ENCODE results near the gene SEC31A.
"Not testable (repeated sequence)": the region's sequence is repeated elsewhere in the genome, so short reads cannot be mapped to it uniquely, and the experiment has no call there.

SEC31A gene

GRCh38 chr4:82921795-82922194, 30.8 kb upstream of the SEC31A start:
- Histone ChIP-seq H3K18ac (ENCODE audit: low read length) (no peak overlapping the region), H3K27me3 (ENCODE audit: insufficient read depth, low read length, poor library complexity) (no peaks in the 10 kb centered on the region), H3K27ac (ENCODE audit: low read depth, low read length) (no peak overlapping the region), H3K36me3 (ENCODE audit: control insufficient read depth, insufficient read depth, low read length) (no peaks in the 10 kb centered on the region), H3K4ac (ENCODE audit: low read depth, low read length) (no peak overlapping the region), H3K4me3 (ENCODE audit: low read length) (no peak overlapping the region), H4K5ac (ENCODE audit: low read length) (no peak overlapping the region), H3K9ac (ENCODE audit: low read length) (no peak overlapping the region), H3K79me1 (ENCODE audit: low read length) (no peaks in the 10 kb centered on the region), H3K23ac (ENCODE audit: low read length) (no peak overlapping the region), H4K8ac (ENCODE audit: low read depth, low read length) (no peak overlapping the region), H3K79me2 (ENCODE audit: control insufficient read depth, insufficient read depth, low read length) (no peaks in the 10 kb centered on the region), H3K56ac (ENCODE audit: low read length) (no peak overlapping the region), H2AK5ac (ENCODE audit: low read length) (no peak overlapping the region), H3K4me1 (ENCODE audit: control insufficient read depth, low read depth, low read length) (no peaks in the 10 kb centered on the region), H2BK15ac (replicated peaks; ENCODE audit: low read depth) (no peak overlapping the region), H3K4me2 (ENCODE audit: low read length) (no peak overlapping the region), H2BK120ac (ENCODE audit: low read depth, low read length) (no peak overlapping the region), H2BK5ac (ENCODE audit: low read length) (no peak overlapping the region)
- DNase-seq, result no peak

GRCh38 chr4:82919386-82919785, 28.4 kb upstream of the SEC31A start:
- Histone ChIP-seq H3K23ac (ENCODE audit: low read length) (no peak overlapping the region), H3K9ac (ENCODE audit: low read length) (no peak overlapping the region), H3K79me2 (ENCODE audit: control insufficient read depth, insufficient read depth, low read length) (no peaks in the 10 kb centered on the region), H2BK5ac (ENCODE audit: low read length) (no peak overlapping the region), H3K56ac (ENCODE audit: low read length) (no peak overlapping the region), H3K4ac (ENCODE audit: low read depth, low read length) (no peak overlapping the region), H3K4me1 (ENCODE audit: control insufficient read depth, low read depth, low read length) (no peaks in the 10 kb centered on the region), H4K5ac (ENCODE audit: low read length) (no peak overlapping the region), H3K4me2 (ENCODE audit: low read length) (no peak overlapping the region), H2BK120ac (ENCODE audit: low read depth, low read length) (no peak overlapping the region), H4K8ac (ENCODE audit: low read depth, low read length) (no peak overlapping the region), H3K18ac (ENCODE audit: low read length) (no peak overlapping the region), H3K27me3 (ENCODE audit: insufficient read depth, low read length, poor library complexity) (no peaks in the 10 kb centered on the region), H3K36me3 (ENCODE audit: control insufficient read depth, insufficient read depth, low read length) (no peaks in the 10 kb centered on the region), H3K4me3 (ENCODE audit: low read length) (no peak overlapping the region), H2AK5ac (ENCODE audit: low read length) (no peak overlapping the region), H3K27ac (ENCODE audit: low read depth, low read length) (no peak overlapping the region), H3K79me1 (ENCODE audit: low read length) (no peaks in the 10 kb centered on the region), H2BK15ac (replicated peaks; ENCODE audit: low read depth) (no peak overlapping the region)
- WGBS (ENCODE audit: extremely low coverage, insufficient coverage, low lambda C conversion rate), result no CpG with 5 or more reads among the region's 2 CpGs
- no peak for DNase-seq

GRCh38 chr4:82918091-82918490, 27.1 kb upstream of the SEC31A start:
- H3K27me3 ChIP-seq (ENCODE audit: insufficient read depth, low read length, poor library complexity), result no peaks in the 10 kb centered on the region
- no peak for DNase-seq
- no peak overlapping the region for H3K23ac ChIP-seq (ENCODE audit: low read length)
- no CpG with 5 or more reads among the region's 7 CpGs for WGBS (ENCODE audit: extremely low coverage, insufficient coverage, low lambda C conversion rate)
- H3K79me2 ChIP-seq (ENCODE audit: control insufficient read depth, insufficient read depth, low read length), result no peaks in the 10 kb centered on the region
- H4K8ac ChIP-seq (ENCODE audit: low read depth, low read length), result no peak overlapping the region
- H3K36me3 ChIP-seq (ENCODE audit: control insufficient read depth, insufficient read depth, low read length), result no peaks in the 10 kb centered on the region
- no peak overlapping the region for H3K4me2 ChIP-seq (ENCODE audit: low read length)
- H3K27ac ChIP-seq (ENCODE audit: low read depth, low read length), result no peak overlapping the region
- H2AK5ac ChIP-seq (ENCODE audit: low read length), result no peak overlapping the region
- H3K9ac ChIP-seq (ENCODE audit: low read length), result no peak overlapping the region
- H3K4ac ChIP-seq (ENCODE audit: low read depth, low read length), result no peak overlapping the region
- no peak overlapping the region for H2BK120ac ChIP-seq (ENCODE audit: low read depth, low read length)
- no peak overlapping the region for H4K5ac ChIP-seq (ENCODE audit: low read length)
- H3K4me3 ChIP-seq (ENCODE audit: low read length), result no peak overlapping the region
- no peak overlapping the region for H2BK5ac ChIP-seq (ENCODE audit: low read length)
- H3K79me1 ChIP-seq (ENCODE audit: low read length), result no peaks in the 10 kb centered on the region
- H3K18ac ChIP-seq (ENCODE audit: low read length), result no peak overlapping the region
- no peaks in the 10 kb centered on the region for H3K4me1 ChIP-seq (ENCODE audit: control insufficient read depth, low read depth, low read length)
- no peak overlapping the region for H2BK15ac ChIP-seq (replicated peaks; ENCODE audit: low read depth)
- no peak overlapping the region for H3K56ac ChIP-seq (ENCODE audit: low read length)

GRCh38 chr4:82913968-82914367, 23.0 kb upstream of the SEC31A start:
- H3K4ac ChIP-seq (ENCODE audit: low read depth, low read length); H3K9ac ChIP-seq (ENCODE audit: low read length); H2AK5ac ChIP-seq (ENCODE audit: low read length); H3K4me1 ChIP-seq (ENCODE audit: control insufficient read depth, low read depth, low read length); H3K23ac ChIP-seq (ENCODE audit: low read length); H3K79me1 ChIP-seq (ENCODE audit: low read length); H3K79me2 ChIP-seq (ENCODE audit: control insufficient read depth, insufficient read depth, low read length); H2BK120ac ChIP-seq (ENCODE audit: low read depth, low read length); H3K4me2 ChIP-seq (ENCODE audit: low read length); H3K56ac ChIP-seq (ENCODE audit: low read length); H3K36me3 ChIP-seq (ENCODE audit: control insufficient read depth, insufficient read depth, low read length); H4K8ac ChIP-seq (ENCODE audit: low read depth, low read length); DNase-seq; H2BK15ac ChIP-seq (replicated peaks; ENCODE audit: low read depth); H3K27me3 ChIP-seq (ENCODE audit: insufficient read depth, low read length, poor library complexity); H3K27ac ChIP-seq (ENCODE audit: low read depth, low read length); H3K4me3 ChIP-seq (ENCODE audit: low read length); H2BK5ac ChIP-seq (ENCODE audit: low read length); H3K18ac ChIP-seq (ENCODE audit: low read length); H4K5ac ChIP-seq (ENCODE audit: low read length): not testable (repeated sequence)
- no CpG with 5 or more reads among the region's 2 CpGs for WGBS (ENCODE audit: extremely low coverage, insufficient coverage, low lambda C conversion rate)

GRCh38 chr4:82913305-82913704, 22.4 kb upstream of the SEC31A start:
- H4K5ac ChIP-seq (ENCODE audit: low read length), result no peak overlapping the region
- H2BK15ac ChIP-seq (replicated peaks; ENCODE audit: low read depth), result no peak overlapping the region
- no CpG with 5 or more reads among the region's 2 CpGs for WGBS (ENCODE audit: extremely low coverage, insufficient coverage, low lambda C conversion rate)
- no peaks in the 10 kb centered on the region for H3K4me1 ChIP-seq (ENCODE audit: control insufficient read depth, low read depth, low read length)
- no peak overlapping the region for H3K9ac ChIP-seq (ENCODE audit: low read length)
- no peak overlapping the region for H3K56ac ChIP-seq (ENCODE audit: low read length)
- H3K27me3 ChIP-seq (ENCODE audit: insufficient read depth, low read length, poor library complexity), result no peaks in the 10 kb centered on the region
- H3K23ac ChIP-seq (ENCODE audit: low read length), result no peak overlapping the region
- H4K8ac ChIP-seq (ENCODE audit: low read depth, low read length), result no peak overlapping the region
- H3K36me3 ChIP-seq (ENCODE audit: control insufficient read depth, insufficient read depth, low read length), result peaks cover 4% of the 10 kb centered on the region
- H3K4ac ChIP-seq (ENCODE audit: low read depth, low read length), result no peak overlapping the region
- no peak overlapping the region for H2BK120ac ChIP-seq (ENCODE audit: low read depth, low read length)
- H3K27ac ChIP-seq (ENCODE audit: low read depth, low read length), result no peak overlapping the region
- no peaks in the 10 kb centered on the region for H3K79me2 ChIP-seq (ENCODE audit: control insufficient read depth, insufficient read depth, low read length)
- DNase-seq, result no peak
- H2AK5ac ChIP-seq (ENCODE audit: low read length), result no peak overlapping the region
- no peak overlapping the region for H3K4me2 ChIP-seq (ENCODE audit: low read length)
- H3K79me1 ChIP-seq (ENCODE audit: low read length), result no peaks in the 10 kb centered on the region
- no peak overlapping the region for H2BK5ac ChIP-seq (ENCODE audit: low read length)
- no peak overlapping the region for H3K4me3 ChIP-seq (ENCODE audit: low read length)
- no peak overlapping the region for H3K18ac ChIP-seq (ENCODE audit: low read length)

GRCh38 chr4:82909326-82909725, 18.4 kb upstream of the SEC31A start:
- H2AK5ac ChIP-seq (ENCODE audit: low read length), result no peak overlapping the region
- no peaks in the 10 kb centered on the region for H3K79me2 ChIP-seq (ENCODE audit: control insufficient read depth, insufficient read depth, low read length)
- no peak overlapping the region for H3K4ac ChIP-seq (ENCODE audit: low read depth, low read length)
- H3K56ac ChIP-seq (ENCODE audit: low read length), result no peak overlapping the region
- H3K36me3 ChIP-seq (ENCODE audit: control insufficient read depth, insufficient read depth, low read length), result peaks cover 4% of the 10 kb centered on the region
- no peak overlapping the region for H2BK120ac ChIP-seq (ENCODE audit: low read depth, low read length)
- H2BK15ac ChIP-seq (replicated peaks; ENCODE audit: low read depth), result no peak overlapping the region
- H3K23ac ChIP-seq (ENCODE audit: low read length), result no peak overlapping the region
- no peak overlapping the region for H3K9ac ChIP-seq (ENCODE audit: low read length)
- no peak overlapping the region for H4K5ac ChIP-seq (ENCODE audit: low read length)
- no peak overlapping the region for H3K4me2 ChIP-seq (ENCODE audit: low read length)
- no peak overlapping the region for H2BK5ac ChIP-seq (ENCODE audit: low read length)
- H3K4me1 ChIP-seq (ENCODE audit: control insufficient read depth, low read depth, low read length), result no peaks in the 10 kb centered on the region
- no peak overlapping the region for H3K27ac ChIP-seq (ENCODE audit: low read depth, low read length)
- no peak for DNase-seq
- H3K79me1 ChIP-seq (ENCODE audit: low read length), result no peaks in the 10 kb centered on the region
- no peak overlapping the region for H4K8ac ChIP-seq (ENCODE audit: low read depth, low read length)
- H3K18ac ChIP-seq (ENCODE audit: low read length), result no peak overlapping the region
- H3K4me3 ChIP-seq (ENCODE audit: low read length), result no peak overlapping the region
- no CpG with 5 or more reads among the region's 1 CpG for WGBS (ENCODE audit: extremely low coverage, insufficient coverage, low lambda C conversion rate)
- H3K27me3 ChIP-seq (ENCODE audit: insufficient read depth, low read length, poor library complexity), result no peaks in the 10 kb centered on the region
